Activated naive CD4-positive, alpha-beta T cell (primary cell): ENCODE data around the gene GRM5.
"Not testable (repeated sequence)": the region's sequence is repeated elsewhere in the genome, so short reads cannot be mapped to it uniquely, and the experiment has no call there.

ENCODE experiments used
- DNase-seq, 4 experiments: peaks; one replicate each; lab custom pipeline; 2025; lab: John Stamatoyannopoulos, UW

Gene GRM5

GRCh38 chr11:88835709-88836108, 230.1 kb downstream of the GRM5 start:
- not testable (repeated sequence) for DNase-seq

GRCh38 chr11:88831303-88831890, 234.4 kb downstream of the GRM5 start:
- DNase-seq: no peak

- no peak for DNase-seq
Measured at GRCh38 chr11:88827018-88827676, 238.6 kb downstream of the GRM5 start.

GRCh38 chr11:88819616-88820015, 246.2 kb downstream of the GRM5 start:
- DNase-seq: no peak

GRCh38 chr11:88818978-88819377, 246.8 kb downstream of the GRM5 start:
- no peak for DNase-seq

- DNase-seq: no peak
Measured at GRCh38 chr11:88815505-88815904, 250.3 kb downstream of the GRM5 start.

- DNase-seq: no peak
Measured at GRCh38 chr11:88814076-88814475, 251.7 kb downstream of the GRM5 start.

- DNase-seq: no peak
Measured at GRCh38 chr11:88813233-88813915, 252.4 kb downstream of the GRM5 start.

GRCh38 chr11:88810420-88811097, 255.2 kb downstream of the GRM5 start:
- DNase-seq: no peak

- no peak for DNase-seq
Measured at GRCh38 chr11:88809126-88809525, 256.7 kb downstream of the GRM5 start.

- no peak for DNase-seq
Measured at GRCh38 chr11:88807349-88807748, 258.4 kb downstream of the GRM5 start.

GRCh38 chr11:88806410-88806809, 259.4 kb downstream of the GRM5 start:
- no peak for DNase-seq

GRCh38 chr11:88801484-88802123, 264.2 kb downstream of the GRM5 start:
- no peak for DNase-seq

GRCh38 chr11:88799771-88800500, 265.8 kb downstream of the GRM5 start:
- no peak for DNase-seq

- DNase-seq: no peak
Measured at GRCh38 chr11:88790182-88790581, 275.6 kb downstream of the GRM5 start.

GRCh38 chr11:88779577-88779976, 286.2 kb downstream of the GRM5 start:
- DNase-seq: no peak

GRCh38 chr11:88770475-88771079, 295.2 kb downstream of the GRM5 start:
- no peak for DNase-seq

- DNase-seq: no peak
Measured at GRCh38 chr11:88744140-88744539, 321.6 kb downstream of the GRM5 start.

GRCh38 chr11:88739524-88739923, 326.3 kb downstream of the GRM5 start:
- DNase-seq: no peak

GRCh38 chr11:88709567-88709966, 356.2 kb downstream of the GRM5 start:
- DNase-seq: no peak

GRCh38 chr11:88704485-88704884, 361.3 kb downstream of the GRM5 start:
- no peak for DNase-seq
